Aorta (tissue), 5 donors: Measurements from ENCODE around the gene PDK2. TPM values are rescaled to one million over a fixed set of nuclear protein-coding genes. Genes with fewer than 3 reads are reported as not detected.

Source experiments
- ATAC-seq: fragments of 200-7000 bp; cut with Tn5 transposase; one replicate; pipeline ENCODE4 v1.9.1; 2022; ENCODE audit warnings: moderate library complexity; ENCODE audit not compliant: low FRiP score
- DNase-seq, 2 donors: peaks; one replicate each; pipeline ENCODE4 v3.0.0-alpha.2; 2020
- H3K27ac ChIP-seq, 2 donors: one replicate each; pipeline ENCODE4 v1.5.1; 2013; ENCODE audit warnings: low read length in 2 of 2, mild to moderate bottlenecking in 2 of 2, moderate library complexity in 2 of 2, control low read depth in 1 of 2, inconsistent platforms in 1 of 2, low read depth in 1 of 2
- H3K27me3 ChIP-seq, 2 donors: one replicate each; pipeline ENCODE4 v1.6.1; 2013; ENCODE audit warnings: control low read depth in 1 of 2, low read length in 1 of 2, mild to moderate bottlenecking in 1 of 2, moderate library complexity in 1 of 2; ENCODE audit not compliant: insufficient read depth in 2 of 2, control insufficient read depth in 1 of 2
- H3K36me3 ChIP-seq, 2 donors: one replicate each; pipeline ENCODE4 v1.6.1; 2013; ENCODE audit warnings: control low read depth in 1 of 2, low read length in 1 of 2, mild to moderate bottlenecking in 1 of 2; ENCODE audit not compliant: insufficient read depth in 2 of 2, control insufficient read depth in 1 of 2
- H3K4me1 ChIP-seq, 2 donors: one replicate each; pipeline ENCODE4 v1.6.1; 2013; ENCODE audit warnings: low read length in 2 of 2, control low read depth in 1 of 2, mild to moderate bottlenecking in 1 of 2, moderate library complexity in 1 of 2; ENCODE audit not compliant: insufficient read depth in 2 of 2, control insufficient read depth in 1 of 2
- H3K4me3 ChIP-seq, 2 donors: one replicate each; pipeline ENCODE4 v1.5.1; 2013; ENCODE audit warnings: low read length in 2 of 2, control low read depth in 1 of 2, mild to moderate bottlenecking in 1 of 2
- H3K9me3 ChIP-seq: one replicate; pipeline ENCODE4 v1.6.1; 2013; ENCODE audit warnings: mild to moderate bottlenecking, low read length; ENCODE audit not compliant: control insufficient read depth
- WGBS, 2 donors: extraction: QIAGEN DNeasy Blood & Tissue Kit; methylation state at CpG; one replicate each; pipeline ENCODE4 v1.1.7; 2013; 5-methylcytosine and 5-hydroxymethylcytosine counted together
- intact Hi-C, 2 donors: fragments of 100-400 bp; cut with DNase I; formaldehyde crosslinking; loops; one replicate each; pipeline versions ENCODE4 v1.14.2 to v1.15.0; 2022
- polyA plus RNA-seq, 2 donors: library from polyadenylated mRNA; stranded (reverse); fragments of 200-250 nt; gene quantifications; one replicate each; pipeline ENCODE4 v1.2.3, GENCODE V29; 2013
- total RNA-seq, 2 donors: library from RNA; stranded (reverse); fragmentation: NEBNext Ultra II Directional; extraction: Animal tissue kit (Norgen Biotek cat#: 25700); gene quantifications; one replicate each; pipeline ENCODE4 v1.2.1, GENCODE V29; 2021
- donor health status: healthy with polysubstance abuse.
- donor health status: Bipolar disorder and iron deficiency.
- donor health status: DM: no; HTN: no; CAD: no.
- donor health status: DM: no; HTN: no; CAD: no.
- donor health status: DM: yes; HTN: yes; CAD: no.

PDK2 gene
- total and polyA plus RNA-seq, 4 donors, result 15.0 to 45.8 (median 41.1) TPM

- Histone ChIP-seq H3K36me3 (peaks cover 0 to 3% of the 10 kb centered on the region in 2 donors), H3K27ac (no peak overlapping the region), H3K4me1 (no peaks in the 10 kb centered on the region), H3K27me3 (no peaks in the 10 kb centered on the region), H3K4me3 (no peak overlapping the region), H3K9me3 (no peaks in the 10 kb centered on the region)
- DNase-seq, result no peak
- intact Hi-C loops, result no loop called here
- no peak for ATAC-seq
- WGBS, 2 donors, result 54 to 70% methylated on average over 2 of the region's 2 CpGs
Observed at GRCh38 chr17:50103252-50103651, 8.1 kb downstream of the PDK2 start.

DNA sequence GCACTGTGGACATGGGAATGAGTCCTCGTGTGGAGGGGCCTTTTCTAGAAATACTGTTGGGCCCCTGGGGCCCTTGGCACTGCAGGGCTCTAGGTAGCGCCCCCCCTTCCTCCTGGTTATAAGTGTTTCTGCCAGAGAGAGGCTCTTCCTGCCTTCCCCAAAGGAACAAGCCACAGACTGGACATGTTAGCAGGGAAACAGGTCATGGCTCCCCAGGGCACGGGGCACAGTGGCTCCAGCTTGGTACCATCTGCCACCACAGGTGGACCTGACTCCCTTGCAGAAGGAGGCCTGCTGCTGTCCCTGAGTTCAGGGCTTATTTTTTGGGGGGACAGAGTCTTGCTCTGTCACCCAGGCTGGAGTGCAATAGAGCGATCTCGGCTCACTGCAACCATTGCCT is 8.8 kb downstream of the PDK2 start:
- Histone ChIP-seq H3K27ac (no peak overlapping the region), H3K4me3 (no peak overlapping the region), H3K27me3 (no peaks in the 10 kb centered on the region), H3K36me3 (peaks cover 0 to 3% of the 10 kb centered on the region in 2 donors), H3K9me3 (no peaks in the 10 kb centered on the region), H3K4me1 (no peaks in the 10 kb centered on the region)
- ATAC-seq, result no peak
- DNase-seq, result no peak
- 88 to 90% methylated on average over 5 of the region's 5 CpGs for WGBS, 2 donors
- intact Hi-C loops, result no loop called here

- no peaks in the 10 kb centered on the region for H3K4me1 ChIP-seq
- WGBS, 2 donors, result 89% methylated on average over 21 of the region's 21 CpGs
- no peak for ATAC-seq
- no peaks in the 10 kb centered on the region for H3K27me3 ChIP-seq
- no peaks in the 10 kb centered on the region for H3K9me3 ChIP-seq
- no peak overlapping the region for H3K27ac ChIP-seq
- no peak overlapping the region for H3K4me3 ChIP-seq
- intact Hi-C loops, result no loop called here
- no peak for DNase-seq
- peaks cover 0 to 3% of the 10 kb centered on the region in 2 donors for H3K36me3 ChIP-seq
Observed at GRCh38 chr17:50105811-50106210, 10.7 kb downstream of the PDK2 start.

DNA sequence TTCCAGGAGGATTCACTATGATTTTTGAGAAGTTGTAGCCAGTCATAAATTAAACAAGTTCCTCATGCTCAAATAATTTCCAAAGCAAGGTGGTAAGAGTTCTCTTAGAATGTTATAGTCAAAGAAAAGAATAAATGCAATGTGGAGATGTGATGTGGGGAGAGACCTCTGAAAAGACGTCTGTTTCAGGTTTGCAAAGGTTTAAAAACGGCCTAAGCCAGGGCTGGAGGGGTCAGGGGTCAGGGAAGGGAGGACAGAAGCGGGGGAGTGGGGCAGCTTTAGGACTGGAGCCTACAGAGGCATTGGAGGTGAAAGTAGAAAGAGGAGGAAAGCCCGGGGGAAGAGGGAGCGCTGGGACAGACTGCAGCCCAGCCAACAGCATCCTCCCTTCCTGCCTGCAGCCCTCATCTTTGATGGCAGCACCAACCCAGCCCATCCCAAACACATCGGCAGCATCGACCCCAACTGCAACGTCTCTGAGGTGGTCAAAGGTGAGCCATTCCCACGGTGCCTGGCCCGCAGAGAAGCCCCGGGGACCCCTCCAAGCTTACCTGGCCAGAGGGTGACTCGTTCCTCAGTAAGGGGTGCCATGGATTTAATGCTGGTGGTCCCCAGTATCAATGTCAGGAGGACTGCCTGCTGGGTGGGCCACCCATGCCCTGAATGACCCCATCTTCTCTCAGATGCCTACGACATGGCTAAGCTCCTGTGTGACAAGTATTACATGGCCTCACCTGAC is 11.4 kb downstream of the PDK2 start:
- Histone ChIP-seq H3K27ac (no peak overlapping the region), H3K27me3 (no peaks in the 10 kb centered on the region), H3K36me3 (peaks cover 0 to 3% of the 10 kb centered on the region in 2 donors), H3K9me3 (no peaks in the 10 kb centered on the region), H3K4me3 (no peak overlapping the region), H3K4me1 (peaks cover 0 to 4% of the 10 kb centered on the region in 2 donors)
- intact Hi-C loops, result no loop called here
- ATAC-seq (no peak), DNase-seq (no peak)
- WGBS, 2 donors, result 66% methylated on average over 13 of the region's 13 CpGs

DNA sequence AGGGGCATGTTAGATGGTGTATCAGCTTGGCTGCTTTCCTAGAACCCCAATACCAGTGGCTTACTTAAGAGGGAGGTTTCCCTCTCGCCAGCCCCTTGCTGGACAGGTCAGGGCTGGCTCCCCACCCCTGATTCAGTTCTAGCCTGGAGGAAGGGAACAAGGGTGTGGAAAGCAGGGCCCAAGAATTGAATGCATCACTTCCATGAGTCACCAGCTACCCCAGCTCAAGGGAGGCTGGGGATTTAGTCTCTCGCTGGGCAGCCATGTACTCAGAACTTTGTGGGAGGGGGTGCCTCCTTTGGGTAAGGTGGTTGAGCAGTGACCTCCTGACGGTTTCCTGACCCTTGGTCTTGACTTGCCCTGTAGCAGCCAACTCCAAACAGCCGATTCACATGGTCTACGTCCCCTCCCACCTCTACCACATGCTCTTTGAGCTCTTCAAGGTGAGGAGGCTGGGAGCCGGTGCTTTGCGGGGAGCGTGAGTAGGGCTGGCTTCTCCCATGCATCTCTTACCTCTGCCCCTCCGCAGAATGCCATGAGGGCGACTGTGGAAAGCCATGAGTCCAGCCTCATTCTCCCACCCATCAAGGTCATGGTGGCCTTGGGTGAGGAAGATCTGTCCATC is 12.8 kb downstream of the PDK2 start:
- no peaks in the 10 kb centered on the region for H3K9me3 ChIP-seq
- H3K4me1 ChIP-seq, result peaks cover 0 to 4% of the 10 kb centered on the region in 2 donors
- peaks cover 0 to 3% of the 10 kb centered on the region in 2 donors for H3K36me3 ChIP-seq
- WGBS, 2 donors, result 83 to 87% methylated on average over 10 of the region's 10 CpGs
- no peak for ATAC-seq
- no peak overlapping the region for H3K27ac ChIP-seq
- no peaks in the 10 kb centered on the region for H3K27me3 ChIP-seq
- H3K4me3 ChIP-seq, result no peak overlapping the region
- DNase-seq, result no peak
- intact Hi-C loops, result no loop called here

- WGBS, 2 donors, result 76 to 79% methylated on average over 8 to 9 of the region's 9 CpGs
- ATAC-seq, result no peak
- no peak overlapping the region for H3K4me3 ChIP-seq
- no peak for DNase-seq
- intact Hi-C loops, result no loop called here
- H3K4me1 ChIP-seq, result peaks cover 0 to 4% of the 10 kb centered on the region in 2 donors
- H3K36me3 ChIP-seq, result peaks cover 0 to 3% of the 10 kb centered on the region in 2 donors
- H3K27me3 ChIP-seq, result no peaks in the 10 kb centered on the region
- H3K9me3 ChIP-seq, result no peaks in the 10 kb centered on the region
- H3K27ac ChIP-seq, result no peak overlapping the region
Observed at GRCh38 chr17:50108556-50108955, 13.4 kb downstream of the PDK2 start.

DNA sequence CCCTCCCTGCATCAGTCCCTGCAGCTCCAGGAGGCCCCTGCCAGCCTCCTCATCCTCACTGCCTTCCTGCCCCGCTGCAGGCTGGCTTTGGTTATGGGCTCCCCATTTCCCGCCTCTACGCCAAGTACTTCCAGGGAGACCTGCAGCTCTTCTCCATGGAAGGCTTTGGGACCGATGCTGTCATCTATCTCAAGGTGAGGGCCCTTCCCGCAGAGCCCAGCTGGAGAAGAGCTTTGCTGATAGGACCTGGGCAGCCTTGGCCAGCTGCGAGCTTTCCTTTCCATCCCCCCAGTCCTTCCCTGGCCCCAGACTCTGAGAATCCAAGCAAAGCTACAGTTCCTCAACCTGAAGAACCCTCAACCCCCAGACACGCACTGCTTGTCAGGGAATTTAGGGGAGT is 14.1 kb downstream of the PDK2 start:
- H3K27ac ChIP-seq, result no peak overlapping the region
- peaks cover 0 to 4% of the 10 kb centered on the region in 2 donors for H3K4me1 ChIP-seq
- 78 to 91% methylated on average over 7 of the region's 7 CpGs for WGBS, 2 donors
- ATAC-seq, result no peak
- H3K27me3 ChIP-seq, result no peaks in the 10 kb centered on the region
- intact Hi-C loops, result no loop called here
- no peak overlapping the region for H3K4me3 ChIP-seq
- H3K36me3 ChIP-seq, result peaks cover 0 to 3% of the 10 kb centered on the region in 2 donors
- no peak for DNase-seq
- H3K9me3 ChIP-seq, result no peaks in the 10 kb centered on the region

DNA sequence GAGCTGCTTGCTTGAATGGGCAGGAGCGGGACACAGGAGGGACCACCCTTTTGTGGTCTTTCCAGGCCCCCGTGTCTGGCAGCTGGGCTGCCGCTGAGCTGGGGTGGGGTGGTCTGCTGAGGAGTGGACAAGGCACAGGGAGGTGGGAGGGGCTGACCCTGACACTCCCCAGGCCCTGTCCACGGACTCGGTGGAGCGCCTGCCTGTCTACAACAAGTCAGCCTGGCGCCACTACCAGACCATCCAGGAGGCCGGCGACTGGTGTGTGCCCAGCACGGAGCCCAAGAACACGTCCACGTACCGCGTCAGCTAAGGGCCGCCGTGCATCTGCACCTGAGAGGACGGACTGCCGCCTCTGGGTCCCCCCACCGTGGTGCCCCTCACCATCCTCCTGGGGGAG is 14.6 kb downstream of the PDK2 start:
- Histone ChIP-seq H3K27ac (peak overlapping the region in 1 of 2 donors; percentile 14), H3K27me3 (no peaks in the 10 kb centered on the region), H3K4me3 (no peak overlapping the region), H3K36me3 (peaks cover 0 to 3% of the 10 kb centered on the region in 2 donors), H3K9me3 (no peaks in the 10 kb centered on the region), H3K4me1 (peaks cover 0 to 4% of the 10 kb centered on the region in 2 donors)
- DNase-seq (no peak), ATAC-seq (no peak)
- intact Hi-C loops, result loop anchor here (5.0 to 10.0 kb wide), 4 partner anchors 53 to 183 kb away; partner anchors contain the start of gene SGCA (in 1 of the 2)
- WGBS, 2 donors, result 83 to 88% methylated on average over 16 to 19 of the region's 19 CpGs
